Cardiac septum (tissue), 1 donor: ENCODE results near the gene LDLRAD3. TPM values are rescaled to one million over a fixed set of nuclear protein-coding genes. Genes with fewer than 3 reads are reported as not detected.

ENCODE experiments used
- DNase-seq: peaks from one replicate; pipeline ENCODE4 v3.0.0-alpha.2; 2020; ENCODE audit warnings: low spot score
- intact Hi-C: fragments of 100-400 bp; cut with DNase I; formaldehyde crosslinking; loops from one replicate; pipeline ENCODE4 v1.14.0; 2022
- total RNA-seq: library from RNA; stranded (reverse); fragmentation: NEBNext Ultra II Directional; extraction: Animal tissue kit (Norgen Biotek cat#: 25700); gene quantifications from one replicate; pipeline ENCODE4 v1.2.1, GENCODE V29; 2021
- donor health status: DM: no; HTN: no; CAD: no.

LDLRAD3 gene
- total RNA-seq, 1 donor from 2014 or later, result 4.4 TPM

- intact Hi-C loops, result no loop called here
Observed at GRCh38 chr11:36081274-36081945, 137.5 kb downstream of the LDLRAD3 start.

GRCh38 chr11:36086366-36086765, 142.5 kb downstream of the LDLRAD3 start:
- DNase-seq, result no peak
- intact Hi-C loops, result no loop called here

More at GRCh38 chr11:36081274-36081945, 137.5 kb downstream of the LDLRAD3 start:
- DNase-seq, result no peak

- intact Hi-C loops, result no loop called here
- DNase-seq, result no peak
Observed at GRCh38 chr11:36088266-36088972, 144.6 kb downstream of the LDLRAD3 start.

- no peak for DNase-seq
- intact Hi-C loops, result no loop called here
Observed at GRCh38 chr11:36089920-36090319, 146.1 kb downstream of the LDLRAD3 start.

- no peak for DNase-seq
- intact Hi-C loops, result no loop called here
Observed at GRCh38 chr11:36090356-36091109, 146.7 kb downstream of the LDLRAD3 start.

GRCh38 chr11:36091256-36091811, 147.5 kb downstream of the LDLRAD3 start:
- intact Hi-C loops, result no loop called here
- DNase-seq, result no peak

GRCh38 chr11:36092314-36093030, 148.6 kb downstream of the LDLRAD3 start:
- intact Hi-C loops, result no loop called here
- no peak for DNase-seq

GRCh38 chr11:36093548-36093947, 149.7 kb downstream of the LDLRAD3 start:
- intact Hi-C loops, result no loop called here

GRCh38 chr11:36094164-36094563, 150.3 kb downstream of the LDLRAD3 start:
- intact Hi-C loops, result no loop called here
- no peak for DNase-seq

More at GRCh38 chr11:36093548-36093947, 149.7 kb downstream of the LDLRAD3 start:
- no peak for DNase-seq

GRCh38 chr11:36095716-36096115, 151.9 kb downstream of the LDLRAD3 start:
- intact Hi-C loops, result no loop called here
- DNase-seq, result no peak

- intact Hi-C loops, result no loop called here
- DNase-seq, result no peak
Observed at GRCh38 chr11:36097219-36097650, 153.4 kb downstream of the LDLRAD3 start.

GRCh38 chr11:36098087-36098486, 154.2 kb downstream of the LDLRAD3 start:
- intact Hi-C loops, result no loop called here
- no peak for DNase-seq

GRCh38 chr11:36098853-36099375, 155.1 kb downstream of the LDLRAD3 start:
- intact Hi-C loops, result no loop called here
- no peak for DNase-seq

- intact Hi-C loops, result no loop called here
- DNase-seq, result no peak
Observed at GRCh38 chr11:36101466-36101865, 157.6 kb downstream of the LDLRAD3 start.

- intact Hi-C loops, result no loop called here
- DNase-seq, result no peak
Observed at GRCh38 chr11:36102868-36103267, 159.0 kb downstream of the LDLRAD3 start.

GRCh38 chr11:36103933-36104530, 160.2 kb downstream of the LDLRAD3 start:
- intact Hi-C loops, result no loop called here

GRCh38 chr11:36104660-36104992, 160.8 kb downstream of the LDLRAD3 start:
- no peak for DNase-seq
- intact Hi-C loops, result no loop called here

More at GRCh38 chr11:36103933-36104530, 160.2 kb downstream of the LDLRAD3 start:
- no peak for DNase-seq

GRCh38 chr11:36105743-36106581, 162.1 kb downstream of the LDLRAD3 start:
- intact Hi-C loops, result no loop called here

More at GRCh38 chr11:36105743-36106581, 162.1 kb downstream of the LDLRAD3 start:
- no peak for DNase-seq
